IMR-90 (cell line): Measurements from ENCODE around the gene RFX1. TPM values are rescaled to one million over a fixed set of nuclear protein-coding genes. Genes with fewer than 3 reads are reported as not detected.

ENCODE experiments used
- ATAC-seq: fragments of 200-7000 bp; cut with Tn5 transposase; 2 replicates; pipeline ENCODE4 v1.9.1; 2020; ENCODE audit warnings: low read depth, mild to moderate bottlenecking, moderate library complexity
- Bru-seq: library from RNA; stranded (reverse); fragments of 400-500 nt; gene quantifications from one replicate; lab custom pipeline; 2021; lab: Mats Ljungman, UMichigan
- BruChase-seq, 2 experiments: library from RNA; stranded (reverse); fragments of 400-500 nt; gene quantifications; one replicate each; lab custom pipeline; 2021; lab: Mats Ljungman, UMichigan
- BruUV-seq: library from RNA; stranded (reverse); fragments of 400-500 nt; replicated peaks from 2 replicates; lab custom pipeline; 2021; lab: Mats Ljungman, UMichigan
- CTCF ChIA-PET: fragments of 300-600 bp; formaldehyde crosslinking; extraction: SDS; loops from one replicate; lab custom pipeline; 2021; ENCODE audit warnings: antibody characterized with exemption; lab: Yijun Ruan, JAX
- POLR2A ChIA-PET: fragments of 300-600 bp; sonication (Branson Sonifier 250); formaldehyde crosslinking; loops from one replicate; lab custom pipeline; 2022; ENCODE audit warnings: antibody characterized with exemption; ENCODE audit not compliant: unreplicated experiment; lab: Charles Lee
- DNase-seq: peaks from one replicate; pipeline ENCODE4 v3.0.0; 2013
- H2AFZ ChIP-seq: replicated peaks from 2 replicates; pipeline ENCODE3; 2013; ENCODE audit warnings: low read length, mild to moderate bottlenecking; ENCODE audit not compliant: poor library complexity
- H2AK5ac ChIP-seq: 2 replicates; pipeline ENCODE4 v1.6.1; 2013; ENCODE audit warnings: low read depth, low read length, inconsistent platforms
- H2AK9ac ChIP-seq: replicated peaks from 2 replicates; pipeline ENCODE3; 2013; ENCODE audit warnings: mild to moderate bottlenecking, low read depth, low read length, moderate library complexity; ENCODE audit not compliant: poor library complexity
- H2BK120ac ChIP-seq: 2 replicates; pipeline ENCODE4 v1.6.1; 2013; ENCODE audit warnings: low read depth, low read length, inconsistent platforms
- H2BK15ac ChIP-seq: 3 replicates; pipeline ENCODE4 v1.6.1; 2013; ENCODE audit warnings: low read depth, low read length, inconsistent platforms
- H2BK20ac ChIP-seq: 2 replicates; pipeline ENCODE4 v1.6.1; 2013; ENCODE audit warnings: low read depth, mild to moderate bottlenecking, inconsistent platforms, low read length, moderate library complexity
- H2BK5ac ChIP-seq: 2 replicates; pipeline ENCODE4 v1.6.1; 2013; ENCODE audit warnings: mild to moderate bottlenecking, low read depth, low read length, inconsistent platforms; ENCODE audit not compliant: poor library complexity, severe bottlenecking
- H3K14ac ChIP-seq: replicated peaks from 2 replicates; pipeline ENCODE4 v1.6.1; 2013; ENCODE audit warnings: low read depth, low read length, inconsistent platforms
- H3K18ac ChIP-seq: 2 replicates; pipeline ENCODE4 v1.6.1; 2013; ENCODE audit warnings: low read depth, low read length, control low read depth
- H3K23ac ChIP-seq: 2 replicates; pipeline ENCODE4 v1.6.1; 2013; ENCODE audit warnings: low read depth, low read length, inconsistent platforms
- H3K27ac ChIP-seq: 2 replicates; pipeline ENCODE4 v1.5.1; 2013; ENCODE audit warnings: mild to moderate bottlenecking, control low read depth, low read length; ENCODE audit not compliant: insufficient read depth
- H3K27me3 ChIP-seq: 2 replicates; pipeline ENCODE4 v1.6.1; 2013; ENCODE audit warnings: low read length; ENCODE audit not compliant: control insufficient read depth, insufficient read depth
- H3K36me3 ChIP-seq: 2 replicates; pipeline ENCODE4 v1.6.1; 2013; ENCODE audit warnings: low read length, mixed read lengths; ENCODE audit not compliant: control insufficient read depth, insufficient read depth
- H3K4ac ChIP-seq: 2 replicates; pipeline ENCODE4 v1.6.1; 2013; ENCODE audit warnings: low read depth, low read length, inconsistent platforms
- H3K4me1 ChIP-seq: 2 replicates; pipeline ENCODE4 v1.6.1; 2013; ENCODE audit warnings: low read length, mixed read lengths; ENCODE audit not compliant: control insufficient read depth, insufficient read depth
- H3K4me2 ChIP-seq: 2 replicates; pipeline ENCODE4 v1.6.1; 2013; ENCODE audit warnings: low read depth, mild to moderate bottlenecking, control low read depth, low read length, moderate library complexity
- H3K4me3 ChIP-seq: 2 replicates; pipeline ENCODE4 v1.5.1; 2013; ENCODE audit warnings: low read depth, mild to moderate bottlenecking, control low read depth, low read length, moderate library complexity; ENCODE audit not compliant: insufficient read depth
- H3K56ac ChIP-seq: 2 replicates; pipeline ENCODE4 v1.6.1; 2013; ENCODE audit warnings: low read length, inconsistent platforms; ENCODE audit not compliant: insufficient read depth; ENCODE audit errors: extremely low read depth
- H3K79me1 ChIP-seq, 2 experiments: 2 replicates each; pipeline ENCODE4 v1.6.1; 2013; ENCODE audit warnings: low read length in 2 of 2, inconsistent platforms in 1 of 2, low read depth in 1 of 2
- H3K9ac ChIP-seq: 2 replicates; pipeline ENCODE4 v1.6.1; 2013; ENCODE audit warnings: low read depth, low read length, control low read depth
- H3K9me1 ChIP-seq: 2 replicates; pipeline ENCODE4 v1.6.1; 2013; ENCODE audit warnings: low read length, inconsistent platforms; ENCODE audit not compliant: insufficient read depth
- H3K9me3 ChIP-seq: 2 replicates; pipeline ENCODE4 v1.6.1; 2013; ENCODE audit warnings: low read length; ENCODE audit not compliant: control insufficient read depth, insufficient read depth
- H4K20me1 ChIP-seq: 2 replicates; pipeline ENCODE4 v1.6.1; 2013; ENCODE audit warnings: low read length, inconsistent platforms; ENCODE audit not compliant: insufficient read depth
- H4K5ac ChIP-seq: 2 replicates; pipeline ENCODE4 v1.6.1; 2013; ENCODE audit warnings: mild to moderate bottlenecking, low read depth, low read length, control low read depth
- H4K8ac ChIP-seq, 2 experiments: 2 replicates each; pipeline ENCODE4 v1.6.1; 2013; ENCODE audit warnings: low read depth in 2 of 2, low read length in 2 of 2, control low read depth in 1 of 2, inconsistent platforms in 1 of 2
- H4K91ac ChIP-seq: 2 replicates; pipeline ENCODE4 v1.6.1; 2013; ENCODE audit warnings: low read depth, low read length, inconsistent platforms; ENCODE audit not compliant: insufficient read depth
- BHLHE40 ChIP-seq: fragments of 150-350 bp; IDR thresholded peaks from 2 replicates; pipeline ENCODE4 v1.6.1; 2016; ENCODE audit warnings: mild to moderate bottlenecking, low read depth, low read length
- CEBPB ChIP-seq: IDR thresholded peaks from 2 replicates; pipeline ENCODE4 v1.6.1; 2012; ENCODE audit warnings: low read depth, low read length, improper control_type of control experiment
- CHD1 ChIP-seq: IDR thresholded peaks from 2 replicates; pipeline ENCODE4 v1.6.1; 2012; ENCODE audit warnings: low read depth, low read length, improper control_type of control experiment
- FOS ChIP-seq: fragments of 150-350 bp; IDR thresholded peaks from 2 replicates; pipeline ENCODE4 v1.6.1; 2016; ENCODE audit warnings: low read depth, low read length
- MAZ ChIP-seq: IDR thresholded peaks from 2 replicates; pipeline ENCODE4 v1.6.1; 2012; ENCODE audit warnings: low read depth, mild to moderate bottlenecking, low read length, improper control_type of control experiment, moderate library complexity, borderline replicate concordance
- MXI1 ChIP-seq: IDR thresholded peaks from 2 replicates; pipeline ENCODE4 v1.6.1; 2012; ENCODE audit warnings: low read depth, mild to moderate bottlenecking, low read length, moderate library complexity, borderline replicate concordance
- NFE2L2 ChIP-seq: fragments of 150-350 bp; IDR thresholded peaks from 2 replicates; pipeline ENCODE4 v1.6.1; 2016; ENCODE audit warnings: low read depth, mild to moderate bottlenecking, low read length
- POLR2A ChIP-seq: IDR thresholded peaks from 2 replicates; pipeline ENCODE4 v1.6.1; 2012; ENCODE audit warnings: mild to moderate bottlenecking, low read depth, low read length
- RAD21 ChIP-seq: IDR thresholded peaks from 2 replicates; pipeline ENCODE4 v1.6.1; 2012; ENCODE audit warnings: low read length, improper control_type of control experiment
- RCOR1 ChIP-seq: IDR thresholded peaks from 2 replicates; pipeline ENCODE4 v1.6.1; 2012; ENCODE audit warnings: mild to moderate bottlenecking, low read length, improper control_type of control experiment; ENCODE audit not compliant: insufficient replicate concordance
- RFX5 ChIP-seq: IDR thresholded peaks from 2 replicates; pipeline ENCODE4 v1.8.0; 2012; ENCODE audit warnings: low read depth, mild to moderate bottlenecking, low read length, moderate library complexity
- SMC3 ChIP-seq: fragments of 150-350 bp; IDR thresholded peaks from 2 replicates; pipeline ENCODE4 v1.6.1; 2016; ENCODE audit warnings: low read depth, mild to moderate bottlenecking, antibody characterized with exemption, low read length, moderate library complexity
- USF2 ChIP-seq: fragments of 150-350 bp; IDR thresholded peaks from 2 replicates; pipeline ENCODE4 v1.6.1; 2017; ENCODE audit warnings: mild to moderate bottlenecking, antibody characterized with exemption, low read length, low read depth
- WGBS, 2 experiments: methylation state at CpG; one replicate each; pipeline versions ENCODE4 v1.1.5 to v1.1.7; 2013; ENCODE audit warnings: missing lambda C conversion rate in 2 of 2; ENCODE audit not compliant: insufficient read length in 1 of 2; ENCODE audit errors: extremely low coverage in 2 of 2; 5-methylcytosine and 5-hydroxymethylcytosine counted together
- dilution Hi-C: fragments of 300-500 bp; cut with HindIII; formaldehyde crosslinking; loops from one replicate; pipeline ENCODE4 v1.14.3; 2018; ENCODE audit warnings: low sequenced_read_pairs; ENCODE audit not compliant: unreplicated experiment
- in situ Hi-C: fragments of 300-500 bp; cut with MboI; formaldehyde crosslinking; loops from 3 replicates; pipeline ENCODE4 v1.14.3; 2019; ENCODE audit warnings: low sequenced_read_pairs, inconsistent platforms, mixed read lengths
- intact Hi-C: fragments of 100-400 bp; cut with micrococcal nuclease; formaldehyde crosslinking; loops from 2 replicates; pipeline ENCODE4 v1.10.0; 2022
- long read RNA-seq: library from polyadenylated mRNA; unstranded; transcript quantifications from one replicate; pipeline ENCODE4 v2.0.0, GENCODE V29; 2021; ENCODE audit not compliant: unreplicated experiment
- polyA plus RNA-seq, 3 experiments: library from polyadenylated mRNA; depleted of rRNA; stranded (reverse); fragments of >200 nt; gene quantifications; 2 replicates each; pipeline ENCODE4 v1.2.3, GENCODE V29; 2012; ENCODE audit warnings: low replicate concordance in 1 of 3
- total RNA-seq: library from RNA; depleted of rRNA; stranded (reverse); fragments of >200 nt; gene quantifications from 2 replicates; pipeline ENCODE4 v1.2.3, GENCODE V29; 2012; rRNA removed
- TF ChIP-seq, protein P1 (sequence below): fragments of 150-350 bp; IDR thresholded peaks from 2 replicates; pipeline ENCODE4 v1.6.1; 2016; ENCODE audit warnings: low read depth, mild to moderate bottlenecking, low read length, moderate library complexity, borderline replicate concordance

RFX1 gene
- total RNA-seq = 0.36 and 0.83 TPM in 2 replicates
- 3.1 TPM in 2 replicates for polyA plus RNA-seq (2012; rRNA removed)
- polyA plus RNA-seq (2012; cell fraction: cytosol; rRNA removed) = 1.9 and 3.0 TPM in 2 replicates
- 6.2 and 20.2 TPM in 2 replicates for polyA plus RNA-seq (2012; cell fraction: nucleus; rRNA removed; ENCODE audit: low replicate concordance)
- Bru-seq, nascent RNA = percentile 47 among the genes with signal in this experiment
- percentile 59 among the genes with signal in this experiment for BruChase-seq, experiment 1, labeled RNA remaining after a 6-hour chase
- BruChase-seq, experiment 2, labeled RNA remaining after a 2-hour chase = percentile 48 among the genes with signal in this experiment
- long read RNA-seq, partial matches to known transcripts = 4 of 4 reads
- long read RNA-seq, other reads (novel, unspliced or antisense) = 0 of 4 reads

- H4K20me1 ChIP-seq = peaks cover 9% of the 10 kb centered on the region
- H3K4me2 ChIP-seq = peak within 1 kb of the TSS; percentile 49
- H3K23ac ChIP-seq = peak within 1 kb of the TSS; percentile 83
- in situ Hi-C loops (no loop called here), intact Hi-C loops (no loop called here), dilution Hi-C loops (no loop called here)
- peak within 1 kb of the TSS; percentile 81 for H2BK5ac ChIP-seq
- POLR2A ChIA-PET = interaction anchor here (0.5 to 0.7 kb wide), 2 partner anchors 13 to 20 kb away, joined by 4 to 5 read pairs; no protein-coding TSS in a partner anchor
- no peaks in the 10 kb centered on the region for H3K36me3 ChIP-seq
- ATAC-seq (peak; percentile 89), DNase-seq (peak; percentile 100)
- H2AFZ ChIP-seq = peak within 1 kb of the TSS; percentile 98
- H3K4me3 ChIP-seq = peak within 1 kb of the TSS; percentile 54
- no peaks in the 10 kb centered on the region for H3K27me3 ChIP-seq
- 0% methylated on average over 7 of the region's 58 CpGs; no CpG with 5 or more reads in 1 of the 2 experiments for WGBS, 2 experiments
- peak within 1 kb of the TSS; percentile 34; the same call in 1 of the 2 replicates for H2BK20ac ChIP-seq
- H4K5ac ChIP-seq = peak within 1 kb of the TSS; percentile 51
- peaks cover 5% of the 10 kb centered on the region; the same call in 1 of the 2 replicates for H3K9me1 ChIP-seq
- BruUV-seq = no TSS peak
- peak within 1 kb of the TSS; percentile 51 for H3K9ac ChIP-seq
- H4K91ac ChIP-seq = peak within 1 kb of the TSS; percentile 78
- H3K14ac ChIP-seq = peak within 1 kb of the TSS; percentile 84
- CTCF ChIA-PET = no interaction called here
- peak within 1 kb of the TSS; percentile 91 for H2AK5ac ChIP-seq
- peaks cover 4% of the 10 kb centered on the region; the same call in 1 of the 2 replicates for H3K4me1 ChIP-seq
- H2AK9ac ChIP-seq = peak within 1 kb of the TSS; percentile 95
- peak within 1 kb of the TSS; percentile 75 for H2BK120ac ChIP-seq
- peak within 1 kb of the TSS; percentile 90 for H3K4ac ChIP-seq
- H3K9me3 ChIP-seq = no peaks in the 10 kb centered on the region
- H2BK15ac ChIP-seq = peak within 1 kb of the TSS; percentile 61; the same call in 1 of the 3 replicates
- H4K8ac ChIP-seq = peak within 1 kb of the TSS; percentile 62 to 97
- 0 out of 2 replicates have a peak within 1 kb of the TSS, but pooled peaks have one; percentile 54 for H3K56ac ChIP-seq
- H3K18ac ChIP-seq = peak within 1 kb of the TSS; percentile 54; the same call in 1 of the 2 replicates
- H3K27ac ChIP-seq = peak within 1 kb of the TSS; percentile 74
- H3K79me1 ChIP-seq = peaks cover 3 to 25% of the 10 kb centered on the region in 2 experiments
- TF ChIP-seq MXI1 (peak; percentile 99), USF2 (peak; percentile 58; the same call in 1 of the 2 replicates), SMC3 (no peak), RAD21 (no peak), CEBPB (peak; percentile 59), RFX5 (no peak), NFE2L2 (no peak), RCOR1 (no peak), CHD1 (no peak), MAZ (peak; percentile 92; the same call in 1 of the 2 replicates), FOS (peak; percentile 97), POLR2A (peak; percentile 52), BHLHE40 (peak; percentile 59; the same call in 1 of the 2 replicates)
- TF ChIP-seq, protein P1, sequence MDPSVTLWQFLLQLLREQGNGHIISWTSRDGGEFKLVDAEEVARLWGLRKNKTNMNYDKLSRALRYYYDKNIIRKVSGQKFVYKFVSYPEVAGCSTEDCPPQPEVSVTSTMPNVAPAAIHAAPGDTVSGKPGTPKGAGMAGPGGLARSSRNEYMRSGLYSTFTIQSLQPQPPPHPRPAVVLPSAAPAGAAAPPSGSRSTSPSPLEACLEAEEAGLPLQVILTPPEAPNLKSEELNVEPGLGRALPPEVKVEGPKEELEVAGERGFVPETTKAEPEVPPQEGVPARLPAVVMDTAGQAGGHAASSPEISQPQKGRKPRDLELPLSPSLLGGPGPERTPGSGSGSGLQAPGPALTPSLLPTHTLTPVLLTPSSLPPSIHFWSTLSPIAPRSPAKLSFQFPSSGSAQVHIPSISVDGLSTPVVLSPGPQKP = no peak
Measured at GRCh38 chr19:14006085-14006765, at the start of gene RFX1. Gene RFX1 (minus strand): TSS chr19:14006320. CDS start chr19:13993843, 12,477 bp downstream.
